ENCODE results near the gene OR52J3.

OR52J3 gene

DNA sequence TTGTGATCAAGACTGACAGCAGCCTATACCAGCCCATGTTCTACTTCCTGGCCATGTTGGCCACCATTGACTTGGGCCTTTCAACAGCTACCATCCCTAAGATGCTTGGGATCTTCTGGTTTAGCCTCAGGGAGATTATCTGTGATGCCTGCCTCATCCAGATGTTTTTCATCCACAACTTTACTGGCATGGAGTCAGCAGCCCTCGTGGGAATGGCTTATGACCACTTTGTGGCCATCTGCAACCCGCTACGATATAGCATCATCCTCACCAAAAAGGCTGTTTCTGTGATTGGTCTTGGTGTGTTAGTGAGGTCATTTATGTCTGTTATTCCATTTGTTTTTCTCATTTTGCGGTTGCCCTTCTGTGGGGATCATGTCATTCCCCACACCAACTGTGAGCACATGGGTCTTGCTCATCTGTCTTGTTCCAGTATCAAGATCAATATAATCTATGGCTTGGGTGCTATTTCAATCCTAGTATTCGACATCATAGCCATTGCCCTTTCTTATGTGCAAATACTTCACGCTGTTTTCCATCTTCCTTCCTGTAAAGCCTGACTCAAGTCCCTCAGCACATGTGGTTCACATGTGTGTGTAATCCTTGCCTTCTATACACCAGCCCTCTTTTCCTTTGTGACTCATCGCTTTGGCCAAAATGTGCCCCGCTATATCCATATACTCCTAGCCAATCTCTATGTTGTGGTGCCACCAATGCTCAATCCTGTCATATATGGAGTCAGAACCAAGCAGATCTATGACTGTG, 46.7 kb downstream of the OR52J3 start:
- no peak for DNase-seq (ENCODE audit: low read depth in 2 of 2)

DNA sequence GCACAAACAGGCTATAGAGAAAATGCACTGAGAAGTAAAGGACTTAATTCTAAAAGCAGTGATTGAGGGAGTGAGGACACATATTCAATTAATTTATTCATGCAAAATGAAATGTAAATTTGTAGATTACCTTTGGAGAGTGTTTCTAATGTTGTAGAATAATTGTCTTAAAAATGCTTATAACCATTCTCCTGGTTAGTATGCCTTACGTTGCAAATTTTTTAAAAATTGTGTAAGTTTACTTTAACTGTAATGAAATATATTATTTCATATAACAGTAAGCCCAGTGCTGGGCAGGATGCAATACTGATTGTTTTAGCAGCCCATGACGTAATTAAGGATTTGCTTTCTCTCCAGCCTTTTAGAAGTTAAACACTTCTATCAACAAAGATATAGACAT, 49.7 kb downstream of the OR52J3 start:
- DNase-seq (ENCODE audit: low read depth in 2 of 2), result no peak
